ES-I3 (cell line): Measurements from ENCODE around the gene ENKD1.

Experiments used
- H3K36me3 ChIP-seq: 2 replicates; pipeline ENCODE4 v1.6.1; 2013; ENCODE audit warnings: mild to moderate bottlenecking, low read length, control low read depth, moderate library complexity; ENCODE audit not compliant: insufficient read depth
- H3K4me1 ChIP-seq: 2 replicates; pipeline ENCODE4 v1.6.1; 2013; ENCODE audit warnings: mild to moderate bottlenecking, control low read depth, low read length; ENCODE audit not compliant: insufficient read depth
- H3K9ac ChIP-seq: 2 replicates; pipeline ENCODE4 v1.6.1; 2013; ENCODE audit warnings: low read depth, mild to moderate bottlenecking, low read length, moderate library complexity
- H3K9me3 ChIP-seq: 2 replicates; pipeline ENCODE4 v1.6.1; 2013; ENCODE audit warnings: mild to moderate bottlenecking, low read length, moderate library complexity; ENCODE audit not compliant: control insufficient read depth, insufficient read depth

The ENKD1 gene

GRCh38 chr16:67637625-67638024 is 28.9 kb downstream of the ENKD1 start:
- H3K9ac ChIP-seq = no peak overlapping the region

GRCh38 chr16:67636713-67637112 is 29.8 kb downstream of the ENKD1 start:
- Histone ChIP-seq H3K9ac (no peak overlapping the region), H3K36me3 (peaks cover 13% of the 10 kb centered on the region; the same call in 1 of the 2 replicates), H3K9me3 (no peaks in the 10 kb centered on the region), H3K4me1 (no peaks in the 10 kb centered on the region)

More at GRCh38 chr16:67637625-67638024, 28.9 kb downstream of the ENKD1 start:
- no peaks in the 10 kb centered on the region for H3K4me1 ChIP-seq
- H3K9me3 ChIP-seq = no peaks in the 10 kb centered on the region
- peaks cover 9% of the 10 kb centered on the region; the same call in 1 of the 2 replicates for H3K36me3 ChIP-seq

DNA sequence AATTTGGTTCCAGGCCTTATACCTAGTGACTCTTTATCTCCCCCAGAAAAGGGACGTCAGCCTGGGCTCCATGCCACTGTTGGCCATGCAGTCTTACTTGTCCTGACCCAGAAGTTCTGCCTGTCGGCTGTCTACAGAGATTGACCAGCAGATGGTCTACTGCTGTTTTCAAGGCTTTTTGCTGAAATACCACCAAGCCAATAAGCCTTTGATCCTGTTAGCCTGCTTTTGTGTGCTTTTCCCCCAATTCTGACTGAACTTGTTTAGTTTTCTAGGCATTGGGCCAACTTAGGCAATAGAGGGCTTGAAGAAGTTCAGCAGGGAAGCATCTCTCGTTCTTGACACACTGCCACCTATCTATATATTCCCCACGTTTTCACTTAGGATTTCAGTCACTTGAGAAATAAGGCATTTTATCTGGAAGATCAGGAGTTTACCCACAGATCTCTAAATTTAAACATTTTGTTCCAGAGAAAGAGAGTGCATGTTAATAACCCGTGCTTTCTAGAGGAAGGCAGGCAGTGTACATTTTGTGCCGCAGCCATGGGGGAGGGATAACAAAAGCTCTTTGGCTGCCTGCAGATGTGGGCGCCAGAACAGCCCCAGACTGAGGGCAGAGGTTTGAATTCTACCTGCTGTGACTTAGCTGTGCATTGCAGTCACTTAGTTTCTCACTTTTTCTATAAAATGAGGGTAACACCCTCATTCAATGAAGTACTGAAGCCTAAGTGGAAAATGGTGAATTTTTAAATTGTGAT is 34.0 kb downstream of the ENKD1 start:
- Histone ChIP-seq H3K4me1 (no peaks in the 10 kb centered on the region), H3K9ac (no peak overlapping the region), H3K36me3 (peaks cover 17% of the 10 kb centered on the region), H3K9me3 (no peaks in the 10 kb centered on the region)

DNA sequence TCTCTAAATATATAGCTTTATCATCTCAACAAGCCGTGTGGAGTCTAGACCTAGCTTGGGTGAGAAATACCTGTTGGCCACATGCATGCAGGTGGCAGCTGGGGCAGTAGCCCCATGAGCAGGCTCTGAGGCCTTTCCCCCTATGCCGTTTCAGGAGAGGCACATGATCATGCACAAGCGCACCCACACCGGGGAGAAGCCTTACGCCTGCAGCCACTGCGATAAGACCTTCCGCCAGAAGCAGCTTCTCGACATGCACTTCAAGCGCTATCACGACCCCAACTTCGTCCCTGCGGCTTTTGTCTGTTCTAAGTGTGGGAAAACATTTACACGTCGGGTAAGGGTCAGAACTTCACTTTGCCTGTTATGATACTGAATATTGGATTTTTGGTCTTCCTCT is 38.3 kb downstream of the ENKD1 start:
- no peaks in the 10 kb centered on the region for H3K9me3 ChIP-seq
- no peak overlapping the region for H3K9ac ChIP-seq
- no peaks in the 10 kb centered on the region for H3K4me1 ChIP-seq
- H3K36me3 ChIP-seq = peaks cover 26% of the 10 kb centered on the region

- no peaks in the 10 kb centered on the region for H3K4me1 ChIP-seq
- no peak overlapping the region for H3K9ac ChIP-seq
- no peaks in the 10 kb centered on the region for H3K9me3 ChIP-seq
- H3K36me3 ChIP-seq = peaks cover 14% of the 10 kb centered on the region
Measured at GRCh38 chr16:67613808-67614207, 52.7 kb downstream of the ENKD1 start.
